ENCODE measurements around the gene SF3B4. TPM values are rescaled to one million over a fixed set of nuclear protein-coding genes. Genes with fewer than 3 reads are reported as not detected.

Gene SF3B4
- total RNA-seq, 1 experiment from 2014 or later = 127 TPM

DNA sequence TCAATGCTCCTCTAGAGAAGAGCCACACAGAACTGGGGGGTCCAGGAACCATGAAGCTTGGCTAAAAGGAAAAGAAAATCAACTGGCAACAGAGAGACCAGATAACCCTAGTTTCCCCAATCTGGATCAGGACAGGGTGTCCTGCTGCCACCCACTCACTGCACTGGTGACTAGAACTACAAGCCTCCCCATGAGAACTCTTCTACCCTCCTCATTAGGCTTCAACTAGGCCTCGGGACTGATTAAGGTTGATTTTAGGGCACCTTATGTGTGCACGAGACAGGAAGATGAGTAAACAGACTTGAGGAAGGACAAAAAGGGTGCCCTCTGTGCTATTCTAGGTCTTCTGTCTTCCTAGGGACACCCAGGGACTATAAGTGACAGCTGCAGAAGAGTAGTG is 2.3 kb upstream of the SF3B4 start:
- no peak for DNase-seq
- H3K4me1 Mint-ChIP-seq = peaks cover 19 to 26% of the 10 kb centered on the region in 2 experiments
- no peak overlapping the region for H3K27ac ChIP-seq (ENCODE audit: insufficient read length, low read depth, low read length)
- no peak overlapping the region for H2BK12ac ChIP-seq (ENCODE audit: insufficient read length, low read depth, low read length)
- no peak overlapping the region for H2BK120ac ChIP-seq (ENCODE audit: low read depth, low read length, poor library complexity, severe bottlenecking)
- no peak overlapping the region for H2BK15ac ChIP-seq (ENCODE audit: low read depth, low read length)
- peaks cover 11% of the 10 kb centered on the region for H3K23me2 ChIP-seq (ENCODE audit: insufficient read length, low read depth, low read length, poor library complexity, severe bottlenecking)
- H3K56ac ChIP-seq (ENCODE audit: insufficient read length, low read depth, low read length) = no peak overlapping the region
- H3K18ac ChIP-seq (ENCODE audit: insufficient read length, low read depth, low read length) = no peak overlapping the region
- WGBS (ENCODE audit: extremely low coverage, insufficient read length, low lambda C conversion rate) = no CpG with 5 or more reads among the region's 2 CpGs
- H3K79me2 ChIP-seq (ENCODE audit: insufficient read depth, low read length) = peaks cover 8% of the 10 kb centered on the region; the same call in 1 of the 2 replicates
- no peak overlapping the region for H2AFZ ChIP-seq (ENCODE audit: low read length)
- H3K9me3 Mint-ChIP-seq = no peaks in the 10 kb centered on the region; a peak in 1 of 5 replicates
- peaks cover 2% of the 10 kb centered on the region; the same call in 1 of the 2 replicates for H3K4me1 ChIP-seq (ENCODE audit: insufficient read depth, low read length)
- peak overlapping the region in 1 of 3 experiments; percentile 75; a peak in 2 of 7 replicates for H3K27ac Mint-ChIP-seq
- H3K9ac ChIP-seq (ENCODE audit: extremely low read depth, insufficient read length, low read length) = no peak overlapping the region
- H3K79me1 ChIP-seq (ENCODE audit: insufficient read depth, low read depth, low read length, poor library complexity, severe bottlenecking) = peaks cover 11% of the 10 kb centered on the region
- TF ChIP-seq, protein P1, sequence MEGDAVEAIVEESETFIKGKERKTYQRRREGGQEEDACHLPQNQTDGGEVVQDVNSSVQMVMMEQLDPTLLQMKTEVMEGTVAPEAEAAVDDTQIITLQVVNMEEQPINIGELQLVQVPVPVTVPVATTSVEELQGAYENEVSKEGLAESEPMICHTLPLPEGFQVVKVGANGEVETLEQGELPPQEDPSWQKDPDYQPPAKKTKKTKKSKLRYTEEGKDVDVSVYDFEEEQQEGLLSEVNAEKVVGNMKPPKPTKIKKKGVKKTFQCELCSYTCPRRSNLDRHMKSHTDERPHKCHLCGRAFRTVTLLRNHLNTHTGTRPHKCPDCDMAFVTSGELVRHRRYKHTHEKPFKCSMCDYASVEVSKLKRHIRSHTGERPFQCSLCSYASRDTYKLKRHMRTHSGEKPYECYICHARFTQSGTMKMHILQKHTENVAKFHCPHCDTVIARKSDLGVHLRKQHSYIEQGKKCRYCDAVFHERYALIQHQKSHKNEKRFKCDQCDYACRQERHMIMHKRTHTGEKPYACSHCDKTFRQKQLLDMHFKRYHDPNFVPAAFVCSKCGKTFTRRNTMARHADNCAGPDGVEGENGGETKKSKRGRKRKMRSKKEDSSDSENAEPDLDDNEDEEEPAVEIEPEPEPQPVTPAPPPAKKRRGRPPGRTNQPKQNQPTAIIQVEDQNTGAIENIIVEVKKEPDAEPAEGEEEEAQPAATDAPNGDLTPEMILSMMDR (conservative IDR thresholded peaks at IDR 0.05) = no peak
- H3K14ac ChIP-seq (ENCODE audit: insufficient read depth, low read length) = no peak overlapping the region
- peaks cover 17 to 24% (median 23%) of the 10 kb centered on the region in 3 experiments for H3K36me3 Mint-ChIP-seq (ENCODE audit: insufficient read depth in 1 of 3, low read depth in 3 of 3)
- peak overlapping the region; percentile 5; the same call in 1 of the 2 replicates for H3K4ac ChIP-seq (ENCODE audit: low read depth, low read length)
- no peak overlapping the region for H4K91ac ChIP-seq (ENCODE audit: insufficient read length, low read depth, low read length)
- no peaks in the 10 kb centered on the region for H3K27me3 Mint-ChIP-seq (ENCODE audit: low read depth)
- no peaks in the 10 kb centered on the region for H3K27me3 ChIP-seq (ENCODE audit: insufficient read depth, low read length)
- no peak overlapping the region for H3K4me2 ChIP-seq (ENCODE audit: insufficient read depth, insufficient read length, low read length)
- no peak overlapping the region for H2AK5ac ChIP-seq (ENCODE audit: insufficient read length, low read length)
- no peak overlapping the region for H2BK5ac ChIP-seq (ENCODE audit: insufficient read length, low read length)
- H3K23ac ChIP-seq (ENCODE audit: insufficient read length, low read depth, low read length) = no peak overlapping the region
- H4K20me1 ChIP-seq (ENCODE audit: control insufficient read depth, insufficient read depth, insufficient read length) = no peaks in the 10 kb centered on the region
- no peak overlapping the region for H3K4me3 Mint-ChIP-seq
- no peaks in the 10 kb centered on the region for H3K9me3 ChIP-seq (ENCODE audit: control insufficient read depth, low read depth, low read length)
- no peak overlapping the region for H3T11ph ChIP-seq (ENCODE audit: low read length)
- H4K5ac ChIP-seq (ENCODE audit: insufficient read length, low read depth, low read length) = no peak overlapping the region
- no peak overlapping the region for H2BK20ac ChIP-seq (ENCODE audit: low read depth, low read length, poor library complexity, severe bottlenecking)
- no peak overlapping the region for H4K8ac ChIP-seq (replicated peaks; ENCODE audit: insufficient read length, low read depth, low read length)
